ENCODE data around the gene MED27.

DNA sequence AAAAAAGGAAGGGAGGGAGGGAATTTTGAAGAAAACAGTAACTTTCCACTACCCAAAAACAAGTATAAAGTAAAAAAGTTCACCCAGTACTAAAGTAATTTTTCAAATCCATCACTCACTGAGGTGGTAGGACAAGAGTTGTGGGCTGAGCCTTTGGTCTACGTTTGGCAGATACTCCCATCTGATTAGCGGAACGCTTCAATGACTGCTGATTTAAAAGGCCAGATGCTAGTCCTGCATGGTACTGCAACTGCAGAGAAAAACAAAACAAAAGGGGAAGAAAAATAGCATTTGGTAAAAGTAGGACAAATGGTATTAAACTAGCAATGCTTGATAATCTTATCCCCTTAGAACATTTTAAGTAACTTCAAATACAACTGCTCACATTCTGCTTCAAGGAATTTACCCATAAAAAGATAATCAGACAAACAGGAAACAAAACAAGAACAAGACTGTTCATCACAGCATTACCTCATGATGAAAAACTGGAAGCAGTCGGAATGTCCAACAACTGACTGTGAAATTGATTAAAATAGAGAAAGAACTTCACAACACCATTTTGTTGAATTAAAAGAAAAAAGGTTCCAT, 65.4 kb downstream of the MED27 start:
- TF ChIP-seq PBX2 (CRISPR knock-in tag; IDR thresholded peaks at IDR 0.05) (no peak), ZSCAN29 (CRISPR knock-in tag; conservative IDR thresholded peaks at IDR 0.05) (no peak), REST (IDR thresholded peaks at IDR 0.05; ENCODE audit: borderline replicate concordance in 1 of 2, low read depth in 1 of 2, low read length in 2 of 2) (no peak), ZNF441 (CRISPR knock-in tag; IDR thresholded peaks at IDR 0.05; ENCODE audit: borderline replicate concordance) (no peak), JUN (CRISPR knock-in tag; IDR thresholded peaks at IDR 0.05) (no peak)
- TF ChIP-seq, protein P1, sequence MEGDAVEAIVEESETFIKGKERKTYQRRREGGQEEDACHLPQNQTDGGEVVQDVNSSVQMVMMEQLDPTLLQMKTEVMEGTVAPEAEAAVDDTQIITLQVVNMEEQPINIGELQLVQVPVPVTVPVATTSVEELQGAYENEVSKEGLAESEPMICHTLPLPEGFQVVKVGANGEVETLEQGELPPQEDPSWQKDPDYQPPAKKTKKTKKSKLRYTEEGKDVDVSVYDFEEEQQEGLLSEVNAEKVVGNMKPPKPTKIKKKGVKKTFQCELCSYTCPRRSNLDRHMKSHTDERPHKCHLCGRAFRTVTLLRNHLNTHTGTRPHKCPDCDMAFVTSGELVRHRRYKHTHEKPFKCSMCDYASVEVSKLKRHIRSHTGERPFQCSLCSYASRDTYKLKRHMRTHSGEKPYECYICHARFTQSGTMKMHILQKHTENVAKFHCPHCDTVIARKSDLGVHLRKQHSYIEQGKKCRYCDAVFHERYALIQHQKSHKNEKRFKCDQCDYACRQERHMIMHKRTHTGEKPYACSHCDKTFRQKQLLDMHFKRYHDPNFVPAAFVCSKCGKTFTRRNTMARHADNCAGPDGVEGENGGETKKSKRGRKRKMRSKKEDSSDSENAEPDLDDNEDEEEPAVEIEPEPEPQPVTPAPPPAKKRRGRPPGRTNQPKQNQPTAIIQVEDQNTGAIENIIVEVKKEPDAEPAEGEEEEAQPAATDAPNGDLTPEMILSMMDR (CRISPR knock-in tag; IDR thresholded peaks at IDR 0.05), result no peak
